NT2/D1 (cell line): Measurements from ENCODE around the gene DEPDC1.

Experiments
- SUZ12 ChIP-seq: IDR thresholded peaks from 2 replicates; pipeline ENCODE4 v1.6.1; 2011; ENCODE audit not compliant: insufficient read length, insufficient read depth; ENCODE audit errors: extremely low read depth
- YY1 ChIP-seq: IDR thresholded peaks from 2 replicates; pipeline ENCODE4 v1.6.1; 2011; ENCODE audit not compliant: insufficient read length, insufficient read depth
- ZNF274 ChIP-seq: IDR thresholded peaks from 2 replicates; pipeline ENCODE4 v1.6.1; 2011; ENCODE audit warnings: mild to moderate bottlenecking, low read depth, low read length

GRCh38 chr1:68525781-68526180 is 28.9 kb upstream of the DEPDC1 start:
- TF ChIP-seq YY1 (no peak), SUZ12 (no peak), ZNF274 (no peak)
